Measurements from ENCODE around the gene CEP170. TPM values are rescaled to one million over a fixed set of nuclear protein-coding genes. Genes with fewer than 3 reads are reported as not detected.
"Not testable (repeated sequence)": the region's sequence is repeated elsewhere in the genome, so short reads cannot be mapped to it uniquely, and the experiment has no call there.

The CEP170 gene
- total RNA-seq, 1 donor from 2014 or later: 168 TPM

- not testable (repeated sequence) for H3K4me3 Mint-ChIP-seq (ENCODE audit: unreplicated experiment); H3K27me3 Mint-ChIP-seq (ENCODE audit: unreplicated experiment); H3K4me1 Mint-ChIP-seq (ENCODE audit: unreplicated experiment); DNase-seq (ENCODE audit: low spot score); H3K36me3 Mint-ChIP-seq (ENCODE audit: low read depth, unreplicated experiment); H3K27ac Mint-ChIP-seq (ENCODE audit: unreplicated experiment); H3K9me3 Mint-ChIP-seq (ENCODE audit: unreplicated experiment)
Measured at GRCh38 chr1:243140498-243140897, 114.6 kb downstream of the CEP170 start.

DNA sequence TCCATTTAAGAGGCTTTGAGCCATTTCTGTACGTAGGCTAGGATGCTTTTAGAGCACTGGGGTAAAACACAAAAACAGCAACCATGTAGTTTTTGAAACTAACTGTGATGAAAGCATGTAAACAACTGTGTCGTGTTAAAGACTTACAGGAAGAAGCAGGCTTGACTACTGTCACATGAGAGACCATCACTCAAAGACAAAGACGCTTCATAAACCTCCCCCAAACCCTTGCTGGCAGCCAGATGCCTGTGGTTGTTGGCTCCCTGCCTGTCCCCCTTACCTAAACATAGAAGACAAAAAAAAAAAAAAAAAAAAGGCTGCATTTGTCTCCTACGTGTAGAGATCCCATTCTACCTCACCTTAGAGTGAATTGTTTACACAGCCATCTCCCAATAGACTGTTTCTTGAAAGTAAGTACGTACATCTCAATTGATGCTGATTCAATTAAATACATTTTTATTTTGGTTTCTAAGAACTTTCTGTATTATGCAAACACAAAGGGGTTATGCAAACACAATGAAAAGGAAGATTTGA lies 132.1 kb downstream of the CEP170 start:
- DNase-seq (ENCODE audit: low spot score); H3K9me3 Mint-ChIP-seq (ENCODE audit: unreplicated experiment); H3K27ac Mint-ChIP-seq (ENCODE audit: unreplicated experiment); H3K4me1 Mint-ChIP-seq (ENCODE audit: unreplicated experiment); H3K36me3 Mint-ChIP-seq (ENCODE audit: low read depth, unreplicated experiment); H3K27me3 Mint-ChIP-seq (ENCODE audit: unreplicated experiment); H3K4me3 Mint-ChIP-seq (ENCODE audit: unreplicated experiment): not testable (repeated sequence)

DNA sequence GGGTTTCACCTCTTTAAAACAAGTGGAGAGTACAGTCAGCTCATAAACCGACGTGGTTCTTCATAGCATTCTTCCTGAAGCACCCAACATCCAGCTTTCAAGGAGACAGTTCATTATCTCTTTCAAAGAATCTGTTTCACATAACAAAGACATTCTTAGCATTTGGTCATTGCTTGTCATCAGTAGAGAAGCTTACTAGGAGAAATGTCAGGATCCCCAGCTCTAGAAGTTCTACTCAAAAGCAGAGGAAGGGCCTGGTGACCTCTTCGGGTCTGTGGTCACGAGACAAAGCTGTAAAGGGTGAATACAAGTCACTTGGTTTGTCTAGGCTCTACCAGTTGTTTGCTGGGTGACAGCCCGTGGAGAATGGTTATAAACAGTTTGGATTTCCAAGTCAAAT lies 133.1 kb downstream of the CEP170 start:
- H3K27ac Mint-ChIP-seq (ENCODE audit: unreplicated experiment); H3K36me3 Mint-ChIP-seq (ENCODE audit: low read depth, unreplicated experiment); H3K4me3 Mint-ChIP-seq (ENCODE audit: unreplicated experiment); DNase-seq (ENCODE audit: low spot score); H3K9me3 Mint-ChIP-seq (ENCODE audit: unreplicated experiment); H3K27me3 Mint-ChIP-seq (ENCODE audit: unreplicated experiment); H3K4me1 Mint-ChIP-seq (ENCODE audit: unreplicated experiment): not testable (repeated sequence)

GRCh38 chr1:243118601-243119322 lies 136.3 kb downstream of the CEP170 start:
- not testable (repeated sequence) for H3K36me3 Mint-ChIP-seq (ENCODE audit: low read depth, unreplicated experiment); H3K4me3 Mint-ChIP-seq (ENCODE audit: unreplicated experiment); DNase-seq (ENCODE audit: low spot score); H3K4me1 Mint-ChIP-seq (ENCODE audit: unreplicated experiment); H3K27ac Mint-ChIP-seq (ENCODE audit: unreplicated experiment); H3K9me3 Mint-ChIP-seq (ENCODE audit: unreplicated experiment); H3K27me3 Mint-ChIP-seq (ENCODE audit: unreplicated experiment)

DNA sequence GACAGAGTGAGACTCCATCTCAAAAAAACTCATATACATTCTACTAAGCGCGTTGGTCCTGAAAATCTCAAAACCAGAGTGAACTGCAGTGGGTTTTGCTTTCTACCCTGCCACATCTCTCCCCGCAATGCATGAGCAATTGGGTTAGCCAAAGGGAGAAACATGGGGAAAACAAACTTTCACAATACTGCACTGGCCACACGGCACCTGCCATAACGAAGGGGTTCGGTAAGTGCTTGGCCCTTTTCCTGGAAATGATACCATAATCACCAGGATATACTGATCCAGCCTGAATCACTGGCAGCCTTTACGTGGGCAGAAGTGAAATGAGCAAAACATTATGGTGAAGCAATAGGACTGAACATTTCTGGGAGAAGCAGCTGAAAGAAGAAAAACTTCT lies 138.9 kb downstream of the CEP170 start:
- H3K27ac Mint-ChIP-seq (ENCODE audit: unreplicated experiment): peak overlapping the region; percentile 32
- not testable (repeated sequence) for H3K4me1 Mint-ChIP-seq (ENCODE audit: unreplicated experiment); H3K9me3 Mint-ChIP-seq (ENCODE audit: unreplicated experiment); H3K27me3 Mint-ChIP-seq (ENCODE audit: unreplicated experiment); H3K4me3 Mint-ChIP-seq (ENCODE audit: unreplicated experiment); DNase-seq (ENCODE audit: low spot score); H3K36me3 Mint-ChIP-seq (ENCODE audit: low read depth, unreplicated experiment)

DNA sequence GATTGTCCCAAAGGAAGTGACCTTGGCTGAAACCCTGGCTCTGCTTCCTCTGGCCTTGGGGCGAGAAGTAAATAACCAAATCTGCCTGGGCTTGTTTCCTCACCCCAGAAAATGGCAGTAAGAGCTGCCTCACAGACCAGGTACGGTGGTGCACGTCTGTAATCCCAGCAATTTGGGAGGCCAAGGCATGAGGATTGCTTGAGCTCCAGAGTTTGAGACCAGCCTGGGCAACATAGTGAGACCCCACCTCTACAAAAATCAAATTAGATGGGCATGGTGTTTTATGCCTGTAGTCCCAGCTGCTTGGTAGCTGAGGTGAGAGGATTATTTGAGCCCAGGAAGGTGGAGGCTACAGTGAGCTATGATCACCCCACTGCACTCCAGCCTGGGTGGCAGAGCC lies 140.3 kb downstream of the CEP170 start:
- DNase-seq (ENCODE audit: low spot score); H3K9me3 Mint-ChIP-seq (ENCODE audit: unreplicated experiment): not testable (repeated sequence)

GRCh38 chr1:243114059-243114713 lies 140.9 kb downstream of the CEP170 start:
- not testable (repeated sequence) for H3K4me3 Mint-ChIP-seq (ENCODE audit: unreplicated experiment); H3K36me3 Mint-ChIP-seq (ENCODE audit: low read depth, unreplicated experiment); H3K4me1 Mint-ChIP-seq (ENCODE audit: unreplicated experiment); H3K9me3 Mint-ChIP-seq (ENCODE audit: unreplicated experiment); H3K27me3 Mint-ChIP-seq (ENCODE audit: unreplicated experiment); H3K27ac Mint-ChIP-seq (ENCODE audit: unreplicated experiment)
- peak; percentile 13 for DNase-seq (ENCODE audit: low spot score)

More for the DNA sequence above, 140.3 kb downstream of the CEP170 start:
- H3K4me3 Mint-ChIP-seq (ENCODE audit: unreplicated experiment); H3K27me3 Mint-ChIP-seq (ENCODE audit: unreplicated experiment); H3K36me3 Mint-ChIP-seq (ENCODE audit: low read depth, unreplicated experiment); H3K4me1 Mint-ChIP-seq (ENCODE audit: unreplicated experiment); H3K27ac Mint-ChIP-seq (ENCODE audit: unreplicated experiment): not testable (repeated sequence)

DNA sequence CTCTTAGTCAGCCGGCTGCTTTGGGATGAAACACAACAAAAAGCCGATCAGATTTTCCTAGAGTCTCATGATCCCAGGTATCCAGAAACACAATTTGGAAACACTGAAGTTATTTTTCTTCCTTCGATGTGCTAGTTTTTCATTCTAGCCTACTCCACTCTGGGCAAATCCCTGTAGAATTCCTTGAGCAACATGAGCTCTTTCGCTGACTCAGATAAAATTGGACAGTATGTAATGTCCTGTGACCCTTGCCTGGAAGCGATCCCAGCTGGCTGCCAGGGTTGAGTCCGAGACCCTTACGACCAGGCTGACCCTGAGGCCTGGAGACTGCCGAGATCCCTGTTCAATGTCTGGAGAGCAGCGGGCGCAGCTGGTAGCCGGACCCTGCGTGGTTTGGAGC lies 147.9 kb downstream of the CEP170 start:
- not testable (repeated sequence) for H3K27me3 Mint-ChIP-seq (ENCODE audit: unreplicated experiment); H3K36me3 Mint-ChIP-seq (ENCODE audit: low read depth, unreplicated experiment); H3K4me1 Mint-ChIP-seq (ENCODE audit: unreplicated experiment); H3K9me3 Mint-ChIP-seq (ENCODE audit: unreplicated experiment); DNase-seq (ENCODE audit: low spot score); H3K4me3 Mint-ChIP-seq (ENCODE audit: unreplicated experiment); H3K27ac Mint-ChIP-seq (ENCODE audit: unreplicated experiment)

DNA sequence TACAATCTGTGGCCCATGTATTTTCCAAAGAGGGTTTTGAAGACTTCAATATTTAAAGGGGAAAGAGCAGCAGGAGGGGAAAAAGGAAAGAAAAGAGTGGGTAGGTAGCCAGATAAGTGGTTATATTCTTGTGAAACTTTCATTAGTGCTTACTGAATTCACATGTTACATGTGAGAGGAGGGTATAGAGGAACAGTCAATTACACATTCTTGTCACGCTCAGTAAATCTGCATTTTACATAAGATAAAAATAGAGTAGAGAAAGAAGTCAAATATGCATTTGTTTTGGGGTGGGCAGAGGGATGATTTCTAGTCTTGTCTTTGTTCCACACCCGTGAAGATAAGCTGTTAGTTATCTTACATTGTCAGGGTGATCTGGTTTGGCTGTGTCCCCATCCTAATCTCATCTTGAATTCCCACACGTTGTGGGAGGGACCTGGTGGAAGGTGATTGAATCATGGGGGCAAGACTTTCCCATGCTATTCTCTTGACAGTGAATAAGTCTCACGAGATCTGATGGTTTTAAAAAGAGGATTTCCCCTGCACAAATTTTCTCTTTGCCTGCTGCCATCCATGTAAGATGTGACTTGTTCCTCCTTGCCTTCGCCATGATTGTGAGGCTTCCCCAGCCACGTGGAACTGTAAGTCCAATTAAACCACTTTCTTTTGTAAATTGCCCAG lies 149.3 kb downstream of the CEP170 start:
- H3K36me3 Mint-ChIP-seq (ENCODE audit: low read depth, unreplicated experiment); H3K9me3 Mint-ChIP-seq (ENCODE audit: unreplicated experiment); H3K27ac Mint-ChIP-seq (ENCODE audit: unreplicated experiment); H3K27me3 Mint-ChIP-seq (ENCODE audit: unreplicated experiment); H3K4me1 Mint-ChIP-seq (ENCODE audit: unreplicated experiment); DNase-seq (ENCODE audit: low spot score); H3K4me3 Mint-ChIP-seq (ENCODE audit: unreplicated experiment): not testable (repeated sequence)

- not testable (repeated sequence) for H3K36me3 Mint-ChIP-seq (ENCODE audit: low read depth, unreplicated experiment); H3K4me1 Mint-ChIP-seq (ENCODE audit: unreplicated experiment); H3K27me3 Mint-ChIP-seq (ENCODE audit: unreplicated experiment); H3K27ac Mint-ChIP-seq (ENCODE audit: unreplicated experiment); DNase-seq (ENCODE audit: low spot score); H3K9me3 Mint-ChIP-seq (ENCODE audit: unreplicated experiment); H3K4me3 Mint-ChIP-seq (ENCODE audit: unreplicated experiment)
Measured at GRCh38 chr1:243105104-243105503, 150.0 kb downstream of the CEP170 start.

DNA sequence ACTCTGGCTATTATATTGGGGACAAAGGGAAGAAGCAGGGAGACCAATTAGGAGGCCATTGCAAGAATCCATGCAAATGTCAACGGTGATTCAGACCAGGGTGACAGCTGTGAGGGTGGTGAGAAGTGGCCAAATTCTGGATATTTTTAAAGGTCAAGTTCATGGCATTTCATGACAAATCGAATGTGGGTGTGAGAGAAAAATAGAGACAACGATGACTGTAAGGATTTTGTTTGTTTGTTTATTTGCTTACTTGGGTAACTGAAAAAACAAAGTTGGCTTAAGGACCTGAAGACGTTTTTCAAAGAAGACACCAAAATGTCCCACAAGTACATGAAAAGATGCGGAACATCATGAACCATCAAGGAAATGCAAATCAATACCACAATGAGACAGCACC lies 150.6 kb downstream of the CEP170 start:
- H3K4me1 Mint-ChIP-seq (ENCODE audit: unreplicated experiment); H3K9me3 Mint-ChIP-seq (ENCODE audit: unreplicated experiment); H3K36me3 Mint-ChIP-seq (ENCODE audit: low read depth, unreplicated experiment); H3K27me3 Mint-ChIP-seq (ENCODE audit: unreplicated experiment); DNase-seq (ENCODE audit: low spot score); H3K27ac Mint-ChIP-seq (ENCODE audit: unreplicated experiment); H3K4me3 Mint-ChIP-seq (ENCODE audit: unreplicated experiment): not testable (repeated sequence)

- not testable (repeated sequence) for H3K36me3 Mint-ChIP-seq (ENCODE audit: low read depth, unreplicated experiment); H3K4me1 Mint-ChIP-seq (ENCODE audit: unreplicated experiment); H3K4me3 Mint-ChIP-seq (ENCODE audit: unreplicated experiment); H3K27me3 Mint-ChIP-seq (ENCODE audit: unreplicated experiment); H3K9me3 Mint-ChIP-seq (ENCODE audit: unreplicated experiment); H3K27ac Mint-ChIP-seq (ENCODE audit: unreplicated experiment)
- DNase-seq (ENCODE audit: low spot score): peak; percentile 31
Measured at GRCh38 chr1:243101551-243102050, 153.5 kb downstream of the CEP170 start.
